DND-41 (cell line): ENCODE results near the gene PLA2G4B.

Experiments used
- EZH2 ChIP-seq: IDR thresholded peaks from 3 replicates; pipeline ENCODE4 v1.6.1; 2012; ENCODE audit warnings: borderline replicate concordance, low read depth, mild to moderate bottlenecking, moderate library complexity, low read length, inconsistent platforms; ENCODE audit not compliant: severe bottlenecking
- TF ChIP-seq, protein P1 (sequence below): IDR thresholded peaks from 2 replicates; pipeline ENCODE4 v1.5.1; 2012; ENCODE audit warnings: borderline replicate concordance, low read length, moderate library complexity, mild to moderate bottlenecking; ENCODE audit not compliant: poor library complexity, severe bottlenecking; ENCODE audit errors: extremely low read depth

DNA sequence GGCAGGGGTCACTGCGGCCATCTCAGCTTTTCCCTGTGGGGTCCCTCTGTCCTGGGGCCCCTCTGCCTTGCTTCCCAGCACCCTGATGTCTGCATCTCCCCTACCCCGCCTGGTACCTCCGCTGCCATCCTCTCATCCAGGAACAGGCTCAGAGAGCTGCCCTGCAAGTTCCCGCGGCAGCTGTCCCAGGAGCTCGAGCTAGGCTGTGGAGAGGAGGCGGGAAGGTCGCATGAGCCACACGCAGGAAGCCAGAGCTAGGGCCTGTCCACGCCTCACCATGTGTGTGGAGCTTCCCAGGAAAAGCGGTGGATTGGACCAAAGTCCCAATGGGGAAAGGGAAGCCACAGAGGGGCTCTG is 12.5 kb downstream of the PLA2G4B start:
- TF ChIP-seq EZH2: no peak
- TF ChIP-seq, protein P1, sequence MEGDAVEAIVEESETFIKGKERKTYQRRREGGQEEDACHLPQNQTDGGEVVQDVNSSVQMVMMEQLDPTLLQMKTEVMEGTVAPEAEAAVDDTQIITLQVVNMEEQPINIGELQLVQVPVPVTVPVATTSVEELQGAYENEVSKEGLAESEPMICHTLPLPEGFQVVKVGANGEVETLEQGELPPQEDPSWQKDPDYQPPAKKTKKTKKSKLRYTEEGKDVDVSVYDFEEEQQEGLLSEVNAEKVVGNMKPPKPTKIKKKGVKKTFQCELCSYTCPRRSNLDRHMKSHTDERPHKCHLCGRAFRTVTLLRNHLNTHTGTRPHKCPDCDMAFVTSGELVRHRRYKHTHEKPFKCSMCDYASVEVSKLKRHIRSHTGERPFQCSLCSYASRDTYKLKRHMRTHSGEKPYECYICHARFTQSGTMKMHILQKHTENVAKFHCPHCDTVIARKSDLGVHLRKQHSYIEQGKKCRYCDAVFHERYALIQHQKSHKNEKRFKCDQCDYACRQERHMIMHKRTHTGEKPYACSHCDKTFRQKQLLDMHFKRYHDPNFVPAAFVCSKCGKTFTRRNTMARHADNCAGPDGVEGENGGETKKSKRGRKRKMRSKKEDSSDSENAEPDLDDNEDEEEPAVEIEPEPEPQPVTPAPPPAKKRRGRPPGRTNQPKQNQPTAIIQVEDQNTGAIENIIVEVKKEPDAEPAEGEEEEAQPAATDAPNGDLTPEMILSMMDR: no peak
